HEK293 (cell line): ENCODE results near the gene HSCB.
"Not testable (repeated sequence)": the region's sequence is repeated elsewhere in the genome, so short reads cannot be mapped to it uniquely, and the experiment has no call there.

Experiments used
- CTCF ChIA-PET: fragments of 350-600 bp; formaldehyde crosslinking; extraction: SDS; loops from one replicate; lab custom pipeline; 2021; ENCODE audit warnings: antibody characterized with exemption; lab: Yijun Ruan, JAX
- POLR2A ChIA-PET: fragments of 300-600 bp; formaldehyde crosslinking; extraction: SDS; loops from one replicate; lab custom pipeline; 2020; ENCODE audit warnings: antibody characterized with exemption, inconsistent platforms; lab: Yijun Ruan, JAX
- H3K27ac ChIP-seq: fragments of 200-500 bp; sonication (Bioruptor generic); 2 replicates; pipeline ENCODE4 v1.5.1; 2014; ENCODE audit warnings: low read depth, low read length, control low read depth, inconsistent platforms; ENCODE audit errors: extremely low read depth
- H3K36me3 ChIP-seq, 2 experiments: fragments of 200-500 bp in 1 of 2; sonication (Bioruptor generic) in 1 of 2; 1 replicate in 1 of 2; 2 replicates in 1 of 2; pipeline ENCODE4 v1.5.1; 2014 to 2017; ENCODE audit warnings: inconsistent platforms in 2 of 2, low read length in 2 of 2; ENCODE audit not compliant: control insufficient read depth in 2 of 2, insufficient read depth in 1 of 2
- H3K4me1 ChIP-seq: fragments of 200-500 bp; sonication (Bioruptor generic); 2 replicates; pipeline ENCODE4 v1.5.1; 2014; ENCODE audit warnings: mild to moderate bottlenecking, low read length, inconsistent platforms; ENCODE audit not compliant: control insufficient read depth, insufficient read depth
- H3K4me3 ChIP-seq: 2 replicates; pipeline ENCODE4 v1.5.1; 2011; ENCODE audit warnings: low read depth, mild to moderate bottlenecking, control low read depth, low read length, moderate library complexity
- H3K9me3 ChIP-seq: fragments of 200-500 bp; sonication (Bioruptor generic); 2 replicates; pipeline ENCODE4 v1.5.1; 2014; ENCODE audit warnings: low read depth, low read length, inconsistent platforms; ENCODE audit not compliant: control insufficient read depth, insufficient read depth
- FEZF1 ChIP-seq: fragments of 450-650 bp; formaldehyde crosslinking; IDR thresholded peaks from 2 replicates; pipeline ENCODE4 v1.5.1; 2016; ENCODE audit warnings: missing biosample characterization, missing genetic modification characterization
- GLI2 ChIP-seq: fragments of 450-650 bp; formaldehyde crosslinking; IDR thresholded peaks from 2 replicates; pipeline ENCODE4; 2017; ENCODE audit warnings: missing biosample characterization, missing genetic modification characterization, low read depth, borderline replicate concordance
- PATZ1 ChIP-seq: fragments of 450-650 bp; formaldehyde crosslinking; IDR thresholded peaks from 2 replicates; pipeline ENCODE4 v1.5.1; 2016; ENCODE audit warnings: missing biosample characterization, missing genetic modification characterization
- PRDM6 ChIP-seq: fragments of 450-650 bp; formaldehyde crosslinking; IDR thresholded peaks from 2 replicates; pipeline ENCODE4 v1.5.1; 2017; ENCODE audit warnings: missing biosample characterization, missing genetic modification characterization
- SCRT2 ChIP-seq: fragments of 450-650 bp; formaldehyde crosslinking; IDR thresholded peaks from 2 replicates; pipeline ENCODE4 v1.5.1; 2016; ENCODE audit warnings: missing biosample characterization, missing genetic modification characterization
- TCF7L2 ChIP-seq: IDR thresholded peaks from 2 replicates; pipeline ENCODE4 v1.6.1; 2011; ENCODE audit warnings: low read depth, mild to moderate bottlenecking, inconsistent platforms, low read length, moderate library complexity, borderline replicate concordance
- WT1 ChIP-seq: fragments of 450-650 bp; formaldehyde crosslinking; IDR thresholded peaks from 2 replicates; pipeline ENCODE4 v1.5.1; 2016; ENCODE audit warnings: missing biosample characterization, missing genetic modification characterization
- ZBTB44 ChIP-seq: fragments of 450-650 bp; IDR thresholded peaks from 2 replicates; pipeline ENCODE4 v1.5.1; 2018; ENCODE audit warnings: missing biosample characterization, mild to moderate bottlenecking, missing genetic modification characterization
- ZBTB6 ChIP-seq: fragments of 450-650 bp; formaldehyde crosslinking; IDR thresholded peaks from 2 replicates; pipeline ENCODE4 v1.5.1; 2017; ENCODE audit warnings: missing biosample characterization, missing genetic modification characterization
- ZBTB7A ChIP-seq: fragments of 450-650 bp; formaldehyde crosslinking; IDR thresholded peaks from 2 replicates; pipeline ENCODE4 v1.5.1; 2016; ENCODE audit warnings: low read depth, missing biosample characterization, missing genetic modification characterization
- ZFP41 ChIP-seq: fragments of 450-650 bp; formaldehyde crosslinking; IDR thresholded peaks from 2 replicates; pipeline ENCODE4 v1.5.1; 2016; ENCODE audit warnings: missing biosample characterization, missing genetic modification characterization, borderline replicate concordance
- ZNF146 ChIP-seq: fragments of 450-650 bp; formaldehyde crosslinking; IDR thresholded peaks from 2 replicates; pipeline ENCODE4 v1.5.1; 2016; ENCODE audit warnings: missing biosample characterization, missing genetic modification characterization
- ZNF157 ChIP-seq: fragments of 450-650 bp; formaldehyde crosslinking; IDR thresholded peaks from 2 replicates; pipeline ENCODE4 v1.5.1; 2016; ENCODE audit warnings: missing biosample characterization, missing genetic modification characterization
- ZNF266 ChIP-seq: fragments of 450-650 bp; formaldehyde crosslinking; IDR thresholded peaks from 2 replicates; pipeline ENCODE4 v1.5.1; 2016; ENCODE audit warnings: missing biosample characterization, missing genetic modification characterization, low read depth
- ZNF274 ChIP-seq, 2 experiments: fragments of 200-500 bp in 1 of 2; fragments of 450-650 bp in 1 of 2; sonication (Bioruptor generic) in 1 of 2; formaldehyde crosslinking in 1 of 2; IDR thresholded peaks; 2 replicates each; pipeline versions ENCODE4 v1.5.1 to v1.6.1; 2014 to 2016; ENCODE audit warnings: borderline replicate concordance in 1 of 2, inconsistent platforms in 1 of 2, low read length in 1 of 2, missing biosample characterization in 1 of 2, missing genetic modification characterization in 1 of 2
- ZNF398 ChIP-seq: fragments of 450-650 bp; formaldehyde crosslinking; IDR thresholded peaks from 2 replicates; pipeline ENCODE4 v1.5.1; 2017; ENCODE audit warnings: missing biosample characterization, missing genetic modification characterization
- ZNF426 ChIP-seq: fragments of 450-650 bp; formaldehyde crosslinking; IDR thresholded peaks from 2 replicates; pipeline ENCODE4 v1.5.1; 2017; ENCODE audit warnings: missing biosample characterization, missing genetic modification characterization, mild to moderate bottlenecking, inconsistent platforms, moderate library complexity
- ZNF664 ChIP-seq: fragments of 450-650 bp; formaldehyde crosslinking; IDR thresholded peaks from 2 replicates; pipeline ENCODE4 v1.5.1; 2016; ENCODE audit warnings: missing biosample characterization, missing genetic modification characterization
- ZNF747 ChIP-seq: fragments of 450-650 bp; formaldehyde crosslinking; IDR thresholded peaks from 2 replicates; pipeline ENCODE4 v1.5.1; 2016; ENCODE audit warnings: missing biosample characterization, missing genetic modification characterization
- ZNF785 ChIP-seq: fragments of 450-650 bp; formaldehyde crosslinking; IDR thresholded peaks from 2 replicates; pipeline ENCODE4 v1.5.1; 2016; ENCODE audit warnings: missing biosample characterization, missing genetic modification characterization
- ZNF792 ChIP-seq: fragments of 450-650 bp; formaldehyde crosslinking; IDR thresholded peaks from 2 replicates; pipeline ENCODE4 v1.5.1; 2016; ENCODE audit warnings: missing biosample characterization, missing genetic modification characterization
- ZNF843 ChIP-seq: fragments of 450-650 bp; formaldehyde crosslinking; IDR thresholded peaks from 2 replicates; pipeline ENCODE4 v1.5.1; 2016; ENCODE audit warnings: missing biosample characterization, missing genetic modification characterization

The HSCB gene

GRCh38 chr22:28750471-28750881 lies 8.6 kb downstream of the HSCB start (continued):
- TF ChIP-seq ZBTB44 (tag by site-specific recombination) (peak; percentile 69; the same call in 1 of the 2 replicates), ZNF843 (peak; percentile 46; the same call in 1 of the 2 replicates), FEZF1 (tag by site-specific recombination) (peak; percentile 67), ZNF157 (tag by site-specific recombination) (no peak), WT1 (tag by site-specific recombination) (no peak)

DNA sequence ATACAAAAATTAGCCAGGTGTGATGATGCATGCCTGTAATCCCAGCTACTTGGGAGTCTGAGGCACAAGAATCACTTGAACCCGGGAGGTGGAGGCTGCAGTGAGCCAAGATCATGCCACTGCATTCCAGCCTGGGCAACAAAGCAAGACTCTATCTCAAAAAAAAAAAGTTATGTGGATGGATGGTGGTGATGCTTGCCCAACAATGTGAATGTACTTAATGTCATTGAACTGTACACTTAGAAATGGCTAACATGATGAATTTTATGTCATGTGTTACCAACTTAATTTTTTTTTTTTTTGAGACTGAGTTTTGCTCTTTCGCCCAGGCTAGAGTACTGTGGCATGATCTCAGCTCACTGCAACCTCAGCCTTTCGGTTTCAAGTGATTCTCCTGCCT lies 12.7 kb downstream of the HSCB start:
- POLR2A ChIA-PET: interaction anchor here (0.7 kb wide), 1 partner anchor 533 kb away, joined by 3 read pairs; no protein-coding TSS in a partner anchor
- H3K9me3 ChIP-seq, H3K4me3 ChIP-seq, H3K27ac ChIP-seq, CTCF ChIA-PET, H3K4me1 ChIP-seq: not testable (repeated sequence)
- peaks cover 15 to 16% of the 10 kb centered on the region in 2 experiments; a peak in 2 of 3 replicates for H3K36me3 ChIP-seq

- peaks cover 10% of the 10 kb centered on the region for H3K4me1 ChIP-seq
- POLR2A ChIA-PET: interaction anchor here (0.6 to 2.6 kb wide), 2 partner anchors 12 to 35 kb away, joined by 3 to 10 read pairs; partner anchors contain the start of gene CCDC117
- no peaks in the 10 kb centered on the region; a peak in 1 of 3 replicates for H3K36me3 ChIP-seq
- H3K4me3 ChIP-seq: no peak overlapping the region
- CTCF ChIA-PET: interaction anchor here (0.6 to 1.5 kb wide), 5 partner anchors 13 to 879 kb away, joined by 3 to 6 read pairs (median 4); no protein-coding TSS in a partner anchor
- H3K27ac ChIP-seq: no peak overlapping the region; the same call in 1 of the 2 replicates
- no peaks in the 10 kb centered on the region for H3K9me3 ChIP-seq
- peak; percentile 83 for TF ChIP-seq SCRT2 (tag by site-specific recombination)
- no peak for TF ChIP-seq ZNF747 (tag by site-specific recombination)
- peak; percentile 81; the same call in 1 of the 2 replicates for TF ChIP-seq ZNF664 (tag by site-specific recombination)
- no peak for TF ChIP-seq ZNF274 (IDR thresholded peaks at IDR 0.05; ENCODE audit: low read length)
- no peak for TF ChIP-seq ZNF274 (tag by site-specific recombination; IDR thresholded peaks at IDR 0.05; ENCODE audit: borderline replicate concordance)
- TF ChIP-seq ZNF785 (tag by site-specific recombination): no peak
- TF ChIP-seq PATZ1 (tag by site-specific recombination): no peak
- TF ChIP-seq ZNF398: no peak
- TF ChIP-seq ZNF426 (tag by site-specific recombination): no peak
- no peak for TF ChIP-seq ZFP41
- no peak for TF ChIP-seq ZNF146 (tag by site-specific recombination)
- no peak for TF ChIP-seq ZNF792 (tag by site-specific recombination)
- TF ChIP-seq PRDM6: peak; percentile 55
- no peak for TF ChIP-seq ZBTB7A (tag by site-specific recombination)
- TF ChIP-seq GLI2: no peak
- TF ChIP-seq ZBTB6 (tag by site-specific recombination): no peak
- peak; percentile 36; the same call in 1 of the 2 replicates for TF ChIP-seq TCF7L2
- no peak for TF ChIP-seq ZNF266 (tag by site-specific recombination)
Measured at GRCh38 chr22:28759861-28760560, 18.2 kb downstream of the HSCB start.
